Pancreas (tissue), 10 donors: ENCODE measurements around the gene GTSE1. TPM values are rescaled to one million over a fixed set of nuclear protein-coding genes. Genes with fewer than 3 reads are reported as not detected.

Experiments used
- ATAC-seq, 4 donors: fragments of 200-7000 bp; cut with Tn5 transposase; one replicate each; pipeline versions ENCODE4 v1.8.0 to v1.9.1; 2020; ENCODE audit warnings: mild to moderate bottlenecking in 4 of 4, moderate library complexity in 4 of 4
- DNase-seq, 6 donors: peaks; one replicate each; pipeline ENCODE4 v3.0.0-alpha.2; 2020
- FAIRE-seq: peaks from 2 replicates; lab custom pipeline; 2012; peaks lifted over from hg19 to GRCh38; lab: Jason Lieb, UNC
- H3K27ac ChIP-seq, 4 donors: fragments of 200-600 bp; sonication (generic); 1 replicate in 3 of 4; 2 replicates in 1 of 4; pipeline versions ENCODE4 v1.5.0 to v1.8.0; 2020
- H3K27me3 ChIP-seq, 4 donors: fragments of 200-600 bp; one replicate each; pipeline ENCODE4 v1.8.0; 2021
- H3K36me3 ChIP-seq, 3 donors: fragments of 200-600 bp; sonication (generic) in 1 of 3; one replicate each; pipeline versions ENCODE4 v1.5.0 to v1.8.0; 2020 to 2021
- H3K4me1 ChIP-seq, 3 donors: fragments of 200-600 bp; one replicate each; pipeline ENCODE4 v1.8.0; 2021
- H3K4me3 ChIP-seq, 4 donors: fragments of 200-600 bp; sonication (generic) in 2 of 4; one replicate each; pipeline versions ENCODE4 v1.5.0 to v1.8.0; 2020 to 2021
- H3K9me3 ChIP-seq, 4 donors: fragments of 200-600 bp; one replicate each; pipeline ENCODE4 v1.8.0; 2021
- CTCF ChIP-seq, 4 donors: fragments of 200-600 bp; sonication (generic) in 3 of 4; IDR thresholded peaks; one replicate each; pipeline versions ENCODE4 v1.5.0 to v1.8.0; 2021; ENCODE audit warnings: antibody characterized with exemption in 4 of 4
- WGBS, 2 donors: extraction: QIAGEN DNeasy Blood & Tissue Kit; methylation state at CpG; one replicate each; pipeline ENCODE4 v1.1.7; 2013; 5-methylcytosine and 5-hydroxymethylcytosine counted together
- intact Hi-C, 3 donors: fragments of 100-400 bp; cut with DNase I; formaldehyde crosslinking; loops; one replicate each; pipeline versions ENCODE4 v1.11.1 to v1.14.2; 2022
- polyA plus RNA-seq, 2 donors: library from polyadenylated mRNA; stranded (reverse); fragments of 200-250 nt; gene quantifications; one replicate each; pipeline ENCODE4 v1.2.3, GENCODE V29; 2013
- total RNA-seq, 6 donors: library from RNA; stranded (reverse); fragmentation: NEBNext Ultra II Directional in 4 of 6; extraction: Animal tissue kit (Norgen Biotek cat#: 25700) in 4 of 6; gene quantifications; one replicate each; pipeline versions ENCODE4 v1.2.1 to v1.2.4, GENCODE V29; 2021 to 2023
- donor health status: healthy with polysubstance abuse.
- donor health status: DM: no; HTN: no; CAD: no; lungs with moderate emphysema.
- donor health status: DM: no; HTN: no; CAD: no.
- donor health status: control.
- donor health status: control.
- donor health status: Bipolar disorder and iron deficiency.
- donor health status: DM: yes; HTN: yes; CAD: no.
- donor health status: DM: no; HTN: no; CAD: no.
- donor health status: DM: no; HTN: no; CAD: no.
- donor health status: DM: yes; HTN: yes; CAD: no.

Gene GTSE1
- total and polyA plus RNA-seq, 8 donors = 0.12 to 0.75 (median 0.23) TPM; not detected in 1

DNA sequence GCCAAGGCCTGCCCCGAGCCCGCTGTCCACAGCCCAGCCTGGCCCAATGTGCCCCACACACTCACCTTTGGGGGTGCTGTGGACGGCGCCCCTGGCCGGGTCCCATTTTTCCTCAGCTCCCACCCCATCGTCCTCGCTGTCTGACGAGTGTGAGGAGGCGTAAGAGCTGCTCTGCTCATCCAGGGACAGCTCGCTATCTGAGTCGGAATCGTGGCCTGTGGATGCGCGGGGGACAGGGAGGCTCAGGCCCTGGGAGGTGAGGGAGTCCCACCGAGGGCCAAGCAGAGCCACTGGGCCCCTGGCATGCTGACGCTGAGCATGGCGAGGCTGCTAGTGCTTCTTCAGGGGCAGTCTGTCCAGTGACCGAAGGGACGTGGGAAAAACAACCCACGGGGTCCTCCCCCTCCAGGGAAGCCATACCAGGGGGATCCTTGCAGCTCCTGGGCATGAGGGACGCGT lies 68.5 kb downstream of the GTSE1 start:
- Histone ChIP-seq H3K27me3 (no peaks in the 10 kb centered on the region), H3K4me3 (no peak overlapping the region), H3K27ac (no peak overlapping the region), H3K4me1 (peaks cover 0 to 3% (median 0%) of the 10 kb centered on the region in 3 donors), H3K9me3 (no peaks in the 10 kb centered on the region), H3K36me3 (no peaks in the 10 kb centered on the region)
- FAIRE-seq (no peak), DNase-seq (peak in 3 of 6 donors; percentile 20 to 72 (median 56)), ATAC-seq (no peak)
- WGBS, 2 donors = 90 to 95% methylated on average over 22 of the region's 22 CpGs
- intact Hi-C loops = loop anchor here in 1 of 3 donors (5.0 kb wide), 1 partner anchor 177 kb away; no protein-coding TSS in a partner anchor
- TF ChIP-seq CTCF (IDR thresholded peaks at IDR 0.05) = no peak

DNA sequence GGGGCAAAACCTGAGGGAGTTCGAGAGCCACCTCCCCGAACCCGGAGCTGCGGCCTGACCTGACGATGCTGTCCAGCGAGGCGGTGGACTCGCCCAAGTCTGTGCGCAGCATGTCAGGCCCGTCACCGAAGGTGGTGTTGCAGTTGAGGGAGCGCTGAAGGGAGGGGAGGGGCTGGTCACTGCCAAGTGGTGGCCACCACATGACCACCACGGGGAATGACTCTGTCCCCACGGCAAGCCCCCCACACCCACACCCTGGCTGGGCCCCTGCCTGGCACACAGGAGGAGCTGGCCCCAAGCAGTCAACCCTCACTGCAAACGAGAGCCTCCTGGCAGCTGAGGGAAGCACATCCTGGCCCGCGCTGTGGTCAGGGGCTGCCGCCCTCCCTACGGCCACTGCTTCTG lies 69.7 kb downstream of the GTSE1 start:
- intact Hi-C loops = loop anchor here in 1 of 3 donors (5.0 kb wide), 1 partner anchor 176 kb away; no protein-coding TSS in a partner anchor
- no peak for TF ChIP-seq CTCF (IDR thresholded peaks at IDR 0.05)
- ATAC-seq (no peak), FAIRE-seq (no peak), DNase-seq (peak in 2 of 6 donors; percentile 40 to 70)
- 87 to 93% methylated on average over 19 of the region's 19 CpGs for WGBS, 2 donors
- Histone ChIP-seq H3K36me3 (no peaks in the 10 kb centered on the region), H3K27ac (no peak overlapping the region), H3K4me1 (peaks cover 0 to 3% (median 0%) of the 10 kb centered on the region in 3 donors), H3K27me3 (no peaks in the 10 kb centered on the region), H3K4me3 (peak overlapping the region in 1 of 4 donors; percentile 20), H3K9me3 (no peaks in the 10 kb centered on the region)

DNA sequence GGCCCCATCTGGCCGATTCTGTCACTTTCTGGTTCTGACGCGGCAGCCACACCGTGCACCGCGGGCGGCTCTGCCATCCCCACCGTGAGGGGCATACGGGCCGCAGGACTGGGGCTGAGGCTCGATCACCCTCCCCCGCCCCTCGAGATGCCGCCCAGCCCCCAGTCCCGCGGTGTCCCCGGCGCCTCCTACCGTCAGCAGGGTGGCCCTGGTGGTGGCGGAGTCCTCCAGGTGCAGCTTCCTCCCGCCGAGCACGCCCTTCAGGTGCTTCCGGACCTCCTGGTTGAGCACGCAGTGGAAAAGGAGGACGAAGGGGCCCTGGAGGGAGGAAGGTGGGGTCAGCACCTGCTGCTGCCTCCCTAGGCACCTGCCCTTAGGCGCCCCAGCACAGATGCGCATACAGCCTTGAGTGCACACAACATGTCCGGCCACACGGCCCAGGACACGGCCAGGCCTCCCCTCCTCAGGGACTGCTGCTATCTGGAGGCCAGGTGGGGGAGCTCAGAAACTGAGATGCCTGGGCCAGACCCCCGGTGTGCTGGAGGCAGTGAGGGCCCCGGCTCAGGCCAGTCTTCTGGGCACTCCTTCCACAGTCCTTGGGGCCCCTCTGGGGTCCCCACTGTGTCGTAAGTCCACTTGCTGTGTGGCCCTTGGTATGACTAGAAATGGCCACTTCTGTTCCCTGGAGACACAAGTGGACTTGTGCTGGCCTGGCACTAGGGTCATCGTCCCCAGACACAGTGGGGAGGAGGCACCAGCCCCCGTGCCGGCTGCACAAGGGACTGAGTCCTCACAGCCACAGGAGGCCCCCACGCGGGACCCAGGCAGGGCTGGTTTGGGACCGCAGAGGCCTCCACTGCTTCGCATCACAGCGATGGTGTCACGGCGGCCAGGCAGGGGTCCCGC lies 70.4 kb downstream of the GTSE1 start:
- intact Hi-C loops = loop anchor here in 1 of 3 donors (5.0 kb wide), 1 partner anchor 175 kb away; no protein-coding TSS in a partner anchor
- peak overlapping the region in 1 of 4 donors; percentile 20 for H3K4me3 ChIP-seq
- H3K36me3 ChIP-seq = no peaks in the 10 kb centered on the region
- H3K9me3 ChIP-seq = no peaks in the 10 kb centered on the region
- no peaks in the 10 kb centered on the region for H3K4me1 ChIP-seq
- FAIRE-seq = no peak
- TF ChIP-seq CTCF (IDR thresholded peaks at IDR 0.05) = no peak
- H3K27ac ChIP-seq = no peak overlapping the region
- WGBS, 2 donors = 66 to 72% methylated on average over 45 of the region's 45 CpGs
- no peaks in the 10 kb centered on the region for H3K27me3 ChIP-seq
- peak in 3 of 4 donors; percentile 2 to 44 (median 2) for ATAC-seq
- DNase-seq = peak in 3 of 6 donors; percentile 14 to 74 (median 51)

GRCh38 chr22:46367707-46368191 lies 71.1 kb downstream of the GTSE1 start:
- peak; percentile 79 to 90 (median 86) for TF ChIP-seq CTCF (IDR thresholded peaks at IDR 0.05)
- DNase-seq = peak; percentile 67 to 93 (median 86)
- no peaks in the 10 kb centered on the region for H3K9me3 ChIP-seq
- WGBS, 2 donors = 39 to 43% methylated on average over 16 to 19 of the region's 19 CpGs
- ATAC-seq = peak; percentile 83 to 91 (median 89)
- intact Hi-C loops = loop anchor here in 1 of 3 donors (5.0 kb wide), 1 partner anchor 175 kb away; no protein-coding TSS in a partner anchor
- H3K4me3 ChIP-seq = peak overlapping the region in 1 of 4 donors; percentile 20
- H3K36me3 ChIP-seq = no peaks in the 10 kb centered on the region
- no peaks in the 10 kb centered on the region for H3K27me3 ChIP-seq
- H3K27ac ChIP-seq = no peak overlapping the region
- FAIRE-seq = no peak
- no peaks in the 10 kb centered on the region for H3K4me1 ChIP-seq
